Activated naive CD8-positive, alpha-beta T cell treated with anti-CD3 and anti-CD28 coated beads, Interleukin-2, amount 10 ng/mL, durations not matched to agents 7 days and 5 days (primary cell): ENCODE results near the gene CACFD1. TPM values are rescaled to one million over a fixed set of nuclear protein-coding genes. Genes with fewer than 3 reads are reported as not detected.
"Not testable (repeated sequence)": the region's sequence is repeated elsewhere in the genome, so short reads cannot be mapped to it uniquely, and the experiment has no call there.

Experiments
- ATAC-seq: fragments of 150-1000 bp; cut with Tn5 transposase; one replicate; pipeline ENCODE4 v1.10.0; 2021; ENCODE audit warnings: low read depth, moderate library complexity
- POLR2A ChIA-PET: fragments of 350-600 bp; sonication (Branson Sonifier 250); formaldehyde crosslinking; loops from one replicate; lab custom pipeline; 2021; ENCODE audit warnings: antibody characterized with exemption; lab: Charles Lee
- DNase-seq: peaks from one replicate; pipeline ENCODE4 v3.0.0; 2021
- H3K27ac Mint-ChIP-seq: one replicate; pipeline ENCODE4 v1.8.0; 2022; ENCODE audit warnings: mild to moderate bottlenecking, mixed read lengths
- H3K27me3 Mint-ChIP-seq: one replicate; pipeline ENCODE4 v1.8.0; 2022; ENCODE audit warnings: mild to moderate bottlenecking, moderate library complexity, mixed read lengths
- H3K36me3 Mint-ChIP-seq: one replicate; pipeline ENCODE4 v1.8.0; 2021; ENCODE audit warnings: mild to moderate bottlenecking, mixed read lengths
- H3K4me1 Mint-ChIP-seq: one replicate; pipeline ENCODE4 v1.8.0; 2021; ENCODE audit warnings: mixed read lengths
- H3K4me3 Mint-ChIP-seq: one replicate; pipeline ENCODE4 v1.8.0; 2022; ENCODE audit warnings: mild to moderate bottlenecking, moderate library complexity, mixed read lengths
- H3K9me3 Mint-ChIP-seq: one replicate; pipeline ENCODE4 v1.8.0; 2021; ENCODE audit warnings: mixed read lengths
- total RNA-seq, 2 experiments: library from RNA; stranded (reverse); gene quantifications; one replicate each; pipeline ENCODE4 v1.2.3, GENCODE V29; 2021

The CACFD1 gene
- total RNA-seq, 2 experiments from 2014 or later: 2.2 to 2.3 TPM

DNA sequence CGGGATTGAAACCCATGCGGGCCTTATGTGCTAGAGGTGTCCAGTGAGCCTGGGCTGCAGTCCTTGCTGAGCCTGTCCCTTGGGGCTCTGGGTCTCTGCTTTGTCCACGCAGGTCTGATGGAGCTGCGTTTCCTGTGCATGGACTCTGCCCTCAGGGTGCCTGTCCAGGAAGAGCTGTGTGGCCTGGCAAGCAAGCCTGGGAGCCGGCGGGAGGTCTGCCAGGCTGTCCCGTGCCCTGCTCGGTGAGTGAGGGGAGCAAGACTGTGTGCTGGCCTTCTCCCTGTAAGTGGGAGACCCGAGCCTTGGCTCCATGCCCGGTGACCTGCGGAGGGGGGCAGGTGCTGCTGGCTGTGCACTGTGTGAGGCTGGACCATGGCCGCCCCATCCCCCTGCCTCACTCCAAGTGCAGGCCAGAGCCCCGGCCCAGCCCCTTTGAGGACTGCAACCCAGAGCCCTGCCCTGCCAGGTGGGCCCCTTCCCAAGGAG is 11.2 kb upstream of the CACFD1 start:
- no peak overlapping the region for H3K27ac Mint-ChIP-seq
- H3K4me1 Mint-ChIP-seq: no peaks in the 10 kb centered on the region
- H3K27me3 Mint-ChIP-seq: no peaks in the 10 kb centered on the region
- ATAC-seq (no peak), DNase-seq (no peak)
- POLR2A ChIA-PET: no interaction called here
- no peak overlapping the region for H3K4me3 Mint-ChIP-seq
- H3K36me3 Mint-ChIP-seq: no peaks in the 10 kb centered on the region
- no peaks in the 10 kb centered on the region for H3K9me3 Mint-ChIP-seq

DNA sequence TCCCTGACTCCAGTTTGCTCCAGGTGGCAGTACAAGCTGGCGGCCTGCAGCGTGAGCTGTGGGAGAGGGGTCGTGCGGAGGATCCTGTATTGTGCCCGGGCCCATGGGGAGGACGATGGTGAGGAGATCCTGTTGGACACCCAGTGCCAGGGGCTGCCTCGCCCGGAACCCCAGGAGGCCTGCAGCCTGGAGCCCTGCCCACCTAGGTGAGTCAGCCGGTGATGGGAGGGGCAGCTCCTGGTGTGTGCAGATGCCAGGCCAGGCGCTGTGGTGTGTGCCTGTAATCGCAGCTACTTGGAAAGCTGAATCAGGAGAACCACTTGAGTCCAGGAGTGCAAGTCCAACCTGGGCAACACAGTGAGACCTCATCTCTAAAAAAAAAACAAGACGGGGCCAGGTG is 10.0 kb upstream of the CACFD1 start:
- no peak for DNase-seq
- H3K4me1 Mint-ChIP-seq: no peaks in the 10 kb centered on the region
- ATAC-seq: no peak

DNA sequence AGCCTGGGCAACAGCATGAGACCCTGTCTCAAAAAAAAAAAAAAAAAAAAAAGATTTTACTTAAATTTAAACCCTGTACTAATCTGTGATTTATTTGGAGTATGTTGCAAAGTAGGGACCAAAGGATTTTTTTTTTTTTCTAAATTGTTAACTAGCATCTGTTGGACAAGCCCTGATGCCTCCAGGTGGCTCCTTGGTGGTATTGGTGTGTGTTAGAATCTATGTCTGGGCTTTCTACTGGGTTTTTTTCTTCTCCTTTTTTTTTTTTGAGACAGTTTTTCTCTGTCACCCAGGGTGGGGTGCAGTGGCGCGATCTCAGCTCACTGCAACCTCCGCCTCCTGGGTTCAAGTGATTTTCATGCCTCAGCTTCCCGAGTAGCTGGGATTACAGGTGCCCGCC is 7.9 kb upstream of the CACFD1 start:
- not testable (repeated sequence) for H3K4me1 Mint-ChIP-seq, H3K27ac Mint-ChIP-seq, H3K4me3 Mint-ChIP-seq, H3K27me3 Mint-ChIP-seq, H3K36me3 Mint-ChIP-seq, ATAC-seq, DNase-seq, H3K9me3 Mint-ChIP-seq
- POLR2A ChIA-PET: interaction anchor here (0.7 kb wide), 1 partner anchor 23 kb away, joined by 7 read pairs; no protein-coding TSS in a partner anchor

More for the DNA sequence above, 10.0 kb upstream of the CACFD1 start:
- H3K4me3 Mint-ChIP-seq: no peak overlapping the region
- no peaks in the 10 kb centered on the region for H3K27me3 Mint-ChIP-seq
- H3K27ac Mint-ChIP-seq: no peak overlapping the region
- no peaks in the 10 kb centered on the region for H3K36me3 Mint-ChIP-seq
- POLR2A ChIA-PET: no interaction called here
- H3K9me3 Mint-ChIP-seq: no peaks in the 10 kb centered on the region

DNA sequence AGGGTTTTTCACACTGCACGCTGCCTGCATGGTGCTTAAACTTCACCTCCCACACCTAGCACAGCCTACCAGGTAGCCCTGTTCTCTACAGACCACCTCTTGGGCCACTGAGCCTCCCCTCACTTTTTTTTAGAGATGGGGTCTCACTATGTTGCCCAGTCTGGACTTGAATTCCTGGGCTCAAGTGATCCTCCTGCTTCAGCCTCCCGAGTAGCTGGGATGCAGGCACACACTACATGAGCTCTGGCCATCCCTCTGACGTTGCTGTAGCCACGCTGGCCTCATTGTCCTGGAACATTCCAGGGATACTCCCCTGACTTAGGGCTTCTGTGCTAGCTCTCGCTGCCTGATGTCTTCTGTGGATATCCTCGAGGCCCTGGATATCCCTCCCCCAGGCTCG is 7.2 kb upstream of the CACFD1 start:
- Mint-ChIP-seq H3K9me3 (no peaks in the 10 kb centered on the region), H3K4me1 (no peaks in the 10 kb centered on the region), H3K4me3 (no peak overlapping the region), H3K36me3 (no peaks in the 10 kb centered on the region), H3K27ac (no peak overlapping the region), H3K27me3 (no peaks in the 10 kb centered on the region)
- POLR2A ChIA-PET: no interaction called here
- DNase-seq (no peak), ATAC-seq (no peak)

DNA sequence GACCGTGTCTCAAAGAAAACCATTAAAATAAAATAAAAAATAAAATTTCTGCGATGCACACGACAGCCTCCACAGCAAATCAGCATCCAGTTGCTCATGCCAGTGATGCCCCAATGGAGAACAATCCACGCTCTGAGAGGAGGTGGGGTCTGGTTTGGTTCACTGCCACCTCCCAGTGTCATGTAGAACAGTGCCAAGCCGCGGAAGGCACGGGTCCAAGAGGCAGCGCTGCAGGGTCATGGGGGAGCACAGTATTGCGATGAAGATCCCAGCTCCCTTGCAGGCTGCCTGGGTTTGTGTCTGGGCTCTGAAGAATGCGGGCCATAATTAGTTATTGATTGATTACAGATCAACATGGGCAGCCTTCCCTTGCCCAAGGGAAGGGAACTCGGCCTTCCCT is 6.1 kb upstream of the CACFD1 start:
- ATAC-seq: no peak
- Mint-ChIP-seq H3K4me3 (no peak overlapping the region), H3K27ac (no peak overlapping the region), H3K9me3 (no peaks in the 10 kb centered on the region), H3K27me3 (no peaks in the 10 kb centered on the region), H3K36me3 (no peaks in the 10 kb centered on the region), H3K4me1 (no peaks in the 10 kb centered on the region)
- no peak for DNase-seq
- POLR2A ChIA-PET: no interaction called here

DNA sequence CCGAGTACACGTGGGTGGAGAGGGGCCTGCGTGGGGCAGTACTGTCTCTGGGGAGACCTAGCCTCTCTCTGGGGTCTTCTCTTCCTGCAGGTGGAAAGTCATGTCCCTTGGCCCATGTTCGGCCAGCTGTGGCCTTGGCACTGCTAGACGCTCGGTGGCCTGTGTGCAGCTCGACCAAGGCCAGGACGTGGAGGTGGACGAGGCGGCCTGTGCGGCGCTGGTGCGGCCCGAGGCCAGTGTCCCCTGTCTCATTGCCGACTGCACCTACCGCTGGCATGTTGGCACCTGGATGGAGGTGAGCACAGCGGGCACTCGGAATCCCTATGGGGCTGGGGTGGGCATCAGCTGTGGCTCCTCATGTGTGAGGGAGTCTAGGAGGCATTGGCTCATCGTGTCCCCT is 5.5 kb upstream of the CACFD1 start:
- no peak overlapping the region for H3K27ac Mint-ChIP-seq
- no peak for DNase-seq
- no peaks in the 10 kb centered on the region for H3K4me1 Mint-ChIP-seq
- H3K9me3 Mint-ChIP-seq: no peaks in the 10 kb centered on the region
- POLR2A ChIA-PET: no interaction called here
- H3K36me3 Mint-ChIP-seq: no peaks in the 10 kb centered on the region
- ATAC-seq: no peak
- no peak overlapping the region for H3K4me3 Mint-ChIP-seq
- H3K27me3 Mint-ChIP-seq: no peaks in the 10 kb centered on the region

DNA sequence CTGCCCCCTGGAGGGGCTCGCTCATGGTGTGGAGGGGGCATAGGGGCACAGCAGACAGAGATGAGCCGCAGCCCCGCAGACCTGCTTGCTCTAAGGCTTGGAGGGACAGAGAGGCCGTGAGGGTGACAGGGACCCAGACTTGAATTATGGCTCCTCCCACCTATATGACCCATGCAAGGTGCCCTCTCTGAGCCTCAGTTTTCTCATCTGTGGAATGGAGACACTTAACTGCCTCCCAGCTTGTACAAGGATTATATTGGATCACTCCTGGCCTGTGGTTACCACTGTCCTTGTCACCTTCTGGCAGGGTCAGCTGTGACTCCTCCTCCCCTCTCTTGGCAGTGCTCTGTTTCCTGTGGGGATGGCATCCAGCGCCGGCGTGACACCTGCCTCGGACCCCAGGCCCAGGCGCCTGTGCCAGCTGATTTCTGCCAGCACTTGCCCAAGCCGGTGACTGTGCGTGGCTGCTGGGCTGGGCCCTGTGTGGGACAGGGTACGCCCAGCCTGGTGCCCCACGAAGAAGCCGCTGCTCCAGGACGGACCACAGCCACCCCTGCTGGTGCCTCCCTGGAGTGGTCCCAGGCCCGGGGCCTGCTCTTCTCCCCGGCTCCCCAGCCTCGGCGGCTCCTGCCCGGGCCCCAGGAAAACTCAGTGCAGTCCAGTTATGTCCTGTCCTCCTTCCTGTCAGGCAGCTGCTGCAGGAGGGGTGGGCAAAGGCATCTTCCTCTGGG is 4.7 kb upstream of the CACFD1 start:
- Mint-ChIP-seq H3K27me3 (peaks cover 1% of the 10 kb centered on the region), H3K27ac (no peak overlapping the region), H3K36me3 (no peaks in the 10 kb centered on the region), H3K9me3 (no peaks in the 10 kb centered on the region), H3K4me1 (no peaks in the 10 kb centered on the region), H3K4me3 (no peak overlapping the region)
- no peak for DNase-seq
- POLR2A ChIA-PET: no interaction called here
- no peak for ATAC-seq

DNA sequence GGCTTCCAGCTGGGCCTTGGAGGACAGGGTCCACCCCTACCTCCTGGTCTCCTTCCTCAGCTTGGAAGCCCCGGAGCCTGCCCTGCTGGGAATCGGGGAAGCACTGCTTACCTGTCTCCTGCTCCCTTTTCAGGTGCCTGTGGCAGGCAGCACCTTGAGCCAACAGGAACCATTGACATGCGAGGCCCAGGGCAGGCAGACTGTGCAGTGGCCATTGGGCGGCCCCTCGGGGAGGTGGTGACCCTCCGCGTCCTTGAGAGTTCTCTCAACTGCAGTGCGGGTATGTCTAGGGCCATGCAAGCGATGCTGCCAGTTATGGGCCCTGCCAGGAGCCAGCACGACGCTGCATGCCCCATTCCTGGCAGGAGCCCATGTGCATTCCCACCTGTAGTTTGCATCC is 3.8 kb upstream of the CACFD1 start:
- Mint-ChIP-seq H3K4me3 (no peak overlapping the region), H3K36me3 (no peaks in the 10 kb centered on the region), H3K27me3 (peaks cover 4% of the 10 kb centered on the region), H3K9me3 (no peaks in the 10 kb centered on the region), H3K27ac (no peak overlapping the region), H3K4me1 (peaks cover 2% of the 10 kb centered on the region)
- POLR2A ChIA-PET: no interaction called here
- ATAC-seq (no peak), DNase-seq (no peak)

DNA sequence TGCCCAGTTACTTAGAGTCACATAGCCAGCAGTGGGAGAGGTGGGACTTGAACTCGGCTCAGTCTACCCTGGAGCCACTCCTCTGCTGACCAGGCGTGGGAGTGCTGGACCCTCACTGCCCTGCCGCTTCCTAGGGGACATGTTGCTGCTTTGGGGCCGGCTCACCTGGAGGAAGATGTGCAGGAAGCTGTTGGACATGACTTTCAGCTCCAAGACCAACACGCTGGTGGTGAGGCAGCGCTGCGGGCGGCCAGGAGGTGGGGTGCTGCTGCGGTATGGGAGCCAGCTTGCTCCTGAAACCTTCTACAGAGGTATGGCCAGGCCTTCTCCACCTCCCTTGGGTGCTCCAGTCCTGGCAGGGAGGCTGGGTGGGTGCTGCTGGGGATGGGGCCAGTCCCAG is 3.4 kb upstream of the CACFD1 start:
- no peaks in the 10 kb centered on the region for H3K9me3 Mint-ChIP-seq
- POLR2A ChIA-PET: no interaction called here
- H3K4me1 Mint-ChIP-seq: peaks cover 2% of the 10 kb centered on the region
- H3K4me3 Mint-ChIP-seq: no peak overlapping the region
- DNase-seq: no peak
- no peak overlapping the region for H3K27ac Mint-ChIP-seq
- H3K36me3 Mint-ChIP-seq: no peaks in the 10 kb centered on the region
- ATAC-seq: no peak
- H3K27me3 Mint-ChIP-seq: peaks cover 9% of the 10 kb centered on the region

DNA sequence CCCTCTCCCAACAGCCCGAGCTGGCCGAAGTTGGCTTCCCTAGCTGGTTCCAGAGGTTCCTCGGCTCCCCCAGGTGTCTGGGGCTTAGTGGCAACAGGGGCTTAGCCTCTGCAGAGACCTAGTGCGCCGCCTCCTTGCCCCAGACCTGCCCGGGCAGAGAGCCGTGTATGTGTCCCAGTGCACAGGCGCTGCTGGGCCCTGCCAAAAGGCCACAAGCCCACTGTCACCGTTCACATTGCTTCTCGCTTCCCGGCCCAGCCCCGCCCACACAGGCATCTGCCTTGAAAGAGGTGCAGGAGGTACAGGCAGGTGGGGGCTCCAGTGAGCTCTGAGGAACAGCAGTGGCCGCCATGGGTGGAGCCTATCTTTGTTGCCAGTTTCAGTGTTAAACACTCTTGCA is 2.5 kb upstream of the CACFD1 start:
- H3K27ac Mint-ChIP-seq: no peak overlapping the region
- no peaks in the 10 kb centered on the region for H3K9me3 Mint-ChIP-seq
- H3K4me3 Mint-ChIP-seq: no peak overlapping the region
- POLR2A ChIA-PET: no interaction called here
- no peaks in the 10 kb centered on the region for H3K36me3 Mint-ChIP-seq
- DNase-seq: no peak
- no peak for ATAC-seq
- H3K27me3 Mint-ChIP-seq: peaks cover 11% of the 10 kb centered on the region
- H3K4me1 Mint-ChIP-seq: peaks cover 2% of the 10 kb centered on the region

DNA sequence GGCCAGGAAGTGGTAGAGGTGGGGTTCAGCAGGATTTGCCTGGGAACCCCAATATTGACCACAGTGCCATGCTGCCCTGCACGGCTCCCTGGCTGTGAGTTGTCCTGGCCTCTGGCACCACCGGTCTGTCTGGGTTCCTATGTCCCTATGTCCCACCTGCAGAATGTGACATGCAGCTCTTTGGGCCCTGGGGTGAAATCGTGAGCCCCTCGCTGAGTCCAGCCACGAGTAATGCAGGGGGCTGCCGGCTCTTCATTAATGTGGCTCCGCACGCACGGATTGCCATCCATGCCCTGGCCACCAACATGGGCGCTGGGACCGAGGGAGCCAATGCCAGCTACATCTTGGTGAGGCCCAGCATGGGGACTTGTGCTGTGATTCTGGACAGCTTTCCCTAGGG is 2.0 kb upstream of the CACFD1 start:
- ATAC-seq: no peak
- H3K4me1 Mint-ChIP-seq: peaks cover 2% of the 10 kb centered on the region
- no peak overlapping the region for H3K27ac Mint-ChIP-seq
- no peaks in the 10 kb centered on the region for H3K36me3 Mint-ChIP-seq
- no peak overlapping the region for H3K4me3 Mint-ChIP-seq
- no peaks in the 10 kb centered on the region for H3K9me3 Mint-ChIP-seq
- DNase-seq: no peak
- POLR2A ChIA-PET: interaction anchor here (0.8 to 1.0 kb wide), 2 partner anchors 20 to 87 kb away, joined by 3 read pairs; no protein-coding TSS in a partner anchor
- peaks cover 11% of the 10 kb centered on the region for H3K27me3 Mint-ChIP-seq

DNA sequence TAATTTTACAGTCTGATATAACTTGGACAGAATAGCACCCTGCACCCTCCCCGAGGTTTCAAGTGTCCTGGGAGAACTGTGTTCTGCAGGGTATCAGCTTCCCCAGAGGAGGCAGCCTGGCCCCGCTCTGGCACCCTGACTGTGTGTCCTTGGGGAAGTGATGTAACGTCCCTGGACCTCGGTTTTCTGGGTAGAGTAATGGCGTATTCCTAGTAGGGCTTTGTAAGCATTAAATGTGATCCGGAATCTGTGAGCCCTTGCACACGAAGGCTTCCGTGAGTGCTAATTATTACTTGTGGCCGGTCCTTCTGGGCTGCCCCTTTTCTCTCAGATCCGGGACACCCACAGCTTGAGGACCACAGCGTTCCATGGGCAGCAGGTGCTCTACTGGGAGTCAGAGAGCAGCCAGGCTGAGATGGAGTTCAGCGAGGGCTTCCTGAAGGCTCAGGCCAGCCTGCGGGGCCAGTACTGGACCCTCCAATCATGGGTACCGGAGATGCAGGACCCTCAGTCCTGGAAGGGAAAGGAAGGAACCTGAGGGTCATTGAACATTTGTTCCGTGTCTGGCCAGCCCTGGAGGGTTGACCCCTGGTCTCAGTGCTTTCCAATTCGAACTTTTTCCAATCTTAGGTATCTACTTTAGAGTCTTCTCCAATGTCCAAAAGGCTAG is 1.0 kb upstream of the CACFD1 start:
- POLR2A ChIA-PET: interaction anchor here (0.6 to 1.1 kb wide), 5 partner anchors 19 to 111 kb away, joined by 3 read pairs; partner anchors contain the start of genes MED22 and RPL7A
- Mint-ChIP-seq H3K4me1 (peaks cover 2% of the 10 kb centered on the region), H3K4me3 (peak overlapping the region; percentile 93)

DNA sequence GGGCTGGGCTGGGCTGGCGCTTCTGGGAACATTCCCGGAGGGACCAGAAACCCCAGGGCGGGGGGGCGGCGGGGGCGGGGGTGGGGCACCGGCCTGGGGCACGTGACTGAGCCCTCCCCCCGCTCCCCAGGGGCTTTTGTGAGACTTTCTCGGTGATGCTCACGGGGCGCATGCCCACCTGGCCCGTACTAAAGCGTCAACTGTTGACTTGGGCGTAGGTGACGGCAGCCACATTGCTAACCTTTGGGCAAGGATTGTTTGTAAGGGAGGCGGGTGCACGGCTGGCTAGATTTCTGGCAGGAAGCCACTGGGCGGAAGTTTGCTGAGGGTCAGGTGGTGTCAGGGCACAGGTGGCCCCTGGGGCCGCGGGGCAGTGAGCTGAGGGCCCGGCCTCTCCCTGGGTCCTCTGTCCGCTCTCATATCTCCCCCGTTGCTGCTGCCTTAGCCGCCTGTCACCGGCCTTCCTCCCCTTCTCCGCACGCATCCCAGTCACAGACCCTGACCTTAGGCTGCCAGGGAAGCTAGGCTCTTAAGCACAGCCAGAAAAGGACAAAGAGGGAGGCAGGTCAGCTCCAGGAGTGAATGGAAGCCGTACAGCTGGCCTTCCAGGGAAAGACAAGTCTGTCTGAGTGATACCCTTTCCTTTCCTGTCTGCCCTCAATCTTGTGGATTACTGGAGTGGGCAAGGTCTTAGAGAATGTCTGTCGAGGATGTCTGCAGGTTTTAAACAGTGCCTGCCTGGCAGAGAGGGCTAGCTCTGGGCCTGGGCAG is 812 bp downstream of the CACFD1 start:
- Mint-ChIP-seq H3K4me1 (peaks cover 2% of the 10 kb centered on the region), H3K27ac (peak overlapping the region; percentile 42), H3K36me3 (no peaks in the 10 kb centered on the region), H3K4me3 (peak overlapping the region; percentile 66), H3K9me3 (no peaks in the 10 kb centered on the region), H3K27me3 (peaks cover 15% of the 10 kb centered on the region)
- no peak for DNase-seq
- POLR2A ChIA-PET: interaction anchor here (0.9 kb wide), 1 partner anchor 18 kb away, joined by 5 read pairs; the partner anchor contains the start of gene SLC2A6
- ATAC-seq: no peak

More for the DNA sequence above, 1.0 kb upstream of the CACFD1 start:
- no peak overlapping the region for H3K27ac Mint-ChIP-seq
- H3K9me3 Mint-ChIP-seq: no peaks in the 10 kb centered on the region
- DNase-seq (no peak), ATAC-seq (no peak)
- H3K36me3 Mint-ChIP-seq: no peaks in the 10 kb centered on the region
- H3K27me3 Mint-ChIP-seq: peaks cover 15% of the 10 kb centered on the region
